Measurements from ENCODE around the gene CCNA2. TPM values are rescaled to one million over a fixed set of nuclear protein-coding genes. Genes with fewer than 3 reads are reported as not detected.

The CCNA2 gene
- total RNA-seq, 6 experiments from 2014 or later: 30.0 to 77.0 (median 68.9) TPM

DNA sequence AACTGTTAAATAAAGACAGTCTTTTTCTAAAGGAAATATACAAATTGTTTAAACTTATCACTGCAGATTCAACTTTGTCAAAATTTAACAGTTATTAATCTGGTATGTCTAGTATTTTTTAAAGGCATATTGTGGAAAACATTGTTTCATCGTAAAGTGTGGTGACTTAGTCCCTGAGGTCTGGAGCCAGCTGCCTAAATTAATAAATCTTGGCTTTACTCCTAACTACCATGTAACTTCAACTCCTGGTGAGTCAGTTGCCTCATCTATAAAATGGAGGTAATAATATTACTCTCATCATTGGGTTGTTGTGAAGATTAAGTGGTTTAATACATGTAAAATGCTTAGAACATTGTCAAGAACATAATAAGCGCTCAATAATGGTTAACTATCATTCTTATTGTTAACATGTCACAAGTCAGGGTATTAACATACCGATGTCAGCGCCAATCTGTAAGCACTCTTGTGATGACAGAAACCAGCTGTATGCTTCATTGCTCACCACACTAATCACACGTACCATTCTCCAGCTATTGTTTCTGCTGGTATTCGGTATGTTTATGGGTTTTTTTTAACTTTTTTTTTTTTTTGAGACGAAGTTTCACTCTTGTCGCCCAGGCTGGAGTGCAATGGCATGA, 44.6 kb downstream of the CCNA2 start:
- Mint-ChIP-seq H3K4me1 (ENCODE audit: low read depth) (peaks cover 39% of the 10 kb centered on the region), H3K36me3 (ENCODE audit: low read depth) (peaks cover 15% of the 10 kb centered on the region), H3K27me3 (ENCODE audit: insufficient read depth) (no peaks in the 10 kb centered on the region), H3K27ac (no peak overlapping the region), H3K9me3 (peaks cover 10% of the 10 kb centered on the region), H3K4me3 (no peak overlapping the region)
- TF ChIP-seq, protein P1, sequence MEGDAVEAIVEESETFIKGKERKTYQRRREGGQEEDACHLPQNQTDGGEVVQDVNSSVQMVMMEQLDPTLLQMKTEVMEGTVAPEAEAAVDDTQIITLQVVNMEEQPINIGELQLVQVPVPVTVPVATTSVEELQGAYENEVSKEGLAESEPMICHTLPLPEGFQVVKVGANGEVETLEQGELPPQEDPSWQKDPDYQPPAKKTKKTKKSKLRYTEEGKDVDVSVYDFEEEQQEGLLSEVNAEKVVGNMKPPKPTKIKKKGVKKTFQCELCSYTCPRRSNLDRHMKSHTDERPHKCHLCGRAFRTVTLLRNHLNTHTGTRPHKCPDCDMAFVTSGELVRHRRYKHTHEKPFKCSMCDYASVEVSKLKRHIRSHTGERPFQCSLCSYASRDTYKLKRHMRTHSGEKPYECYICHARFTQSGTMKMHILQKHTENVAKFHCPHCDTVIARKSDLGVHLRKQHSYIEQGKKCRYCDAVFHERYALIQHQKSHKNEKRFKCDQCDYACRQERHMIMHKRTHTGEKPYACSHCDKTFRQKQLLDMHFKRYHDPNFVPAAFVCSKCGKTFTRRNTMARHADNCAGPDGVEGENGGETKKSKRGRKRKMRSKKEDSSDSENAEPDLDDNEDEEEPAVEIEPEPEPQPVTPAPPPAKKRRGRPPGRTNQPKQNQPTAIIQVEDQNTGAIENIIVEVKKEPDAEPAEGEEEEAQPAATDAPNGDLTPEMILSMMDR (IDR thresholded peaks at IDR 0.05): no peak
- no peak for DNase-seq

DNA sequence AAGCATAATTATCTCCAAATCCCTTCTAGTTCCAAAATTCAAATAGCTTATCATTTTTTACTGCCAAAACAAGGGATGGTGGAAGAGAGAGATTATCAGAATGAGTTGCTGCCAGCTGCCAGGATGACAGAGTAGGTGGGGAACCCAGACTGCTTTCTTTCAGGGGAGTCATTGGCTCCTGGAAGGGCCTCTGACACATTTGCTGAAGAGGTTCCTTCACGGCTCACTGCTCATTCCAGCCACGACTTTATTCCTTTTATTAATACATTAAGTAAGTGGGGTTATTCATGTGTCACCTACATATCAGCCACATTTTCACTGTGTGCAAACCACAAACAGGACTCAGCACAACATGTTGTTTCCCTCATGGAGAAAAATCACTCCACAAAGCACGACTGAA, 46.1 kb downstream of the CCNA2 start:
- peaks cover 32% of the 10 kb centered on the region for H3K4me1 Mint-ChIP-seq (ENCODE audit: low read depth)
- H3K4me3 Mint-ChIP-seq: no peak overlapping the region
- H3K9me3 Mint-ChIP-seq: no peaks in the 10 kb centered on the region
- H3K36me3 Mint-ChIP-seq (ENCODE audit: low read depth): peaks cover 5% of the 10 kb centered on the region; the same call in 1 of the 2 replicates
- peaks cover 1% of the 10 kb centered on the region; the same call in 1 of the 2 replicates for H3K27me3 Mint-ChIP-seq (ENCODE audit: insufficient read depth)
- no peak overlapping the region for H3K27ac Mint-ChIP-seq
- TF ChIP-seq, protein P1 (IDR thresholded peaks at IDR 0.05): no peak
- DNase-seq: no peak

DNA sequence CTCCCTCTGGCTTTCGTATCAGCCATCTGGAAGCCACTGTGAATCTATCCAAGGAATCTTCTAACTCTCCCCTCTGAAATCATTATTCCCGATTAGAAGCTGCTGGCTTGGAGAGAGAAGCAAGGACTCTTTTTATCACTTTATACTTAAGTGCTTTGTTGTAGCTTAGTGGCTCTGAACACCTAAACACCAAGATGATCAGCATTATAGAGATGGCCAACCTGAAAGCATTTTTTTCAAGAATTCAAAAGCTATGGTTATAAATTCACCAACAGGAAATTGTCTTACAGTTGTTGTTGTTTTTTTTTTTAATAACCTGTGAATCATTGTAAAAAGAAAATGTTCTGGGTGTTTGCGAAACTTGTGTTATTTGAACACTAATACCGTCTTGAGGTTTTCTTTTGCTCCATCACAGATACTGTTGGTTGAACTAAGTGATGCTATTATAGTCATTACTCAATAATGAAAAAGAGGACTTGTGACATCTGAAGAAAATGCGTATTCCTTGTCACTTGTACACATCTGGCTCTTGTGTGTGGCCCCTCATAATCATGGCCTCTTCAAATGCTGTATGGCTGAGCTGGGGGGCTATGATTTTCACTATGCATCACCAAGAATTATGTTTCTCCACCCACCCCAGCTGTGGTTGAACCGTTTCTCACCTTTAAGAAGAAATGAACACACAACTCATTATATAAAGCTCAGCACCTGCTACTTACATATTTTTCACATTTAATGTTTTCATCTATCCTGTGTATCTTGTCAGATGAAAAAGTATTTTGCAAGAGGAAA, 46.9 kb downstream of the CCNA2 start:
- Mint-ChIP-seq H3K4me3 (no peak overlapping the region), H3K36me3 (ENCODE audit: low read depth) (peaks cover 5% of the 10 kb centered on the region; the same call in 1 of the 2 replicates), H3K27me3 (ENCODE audit: insufficient read depth) (peaks cover 1% of the 10 kb centered on the region; the same call in 1 of the 2 replicates), H3K27ac (peak overlapping the region; percentile 16; the same call in 1 of the 2 replicates), H3K9me3 (no peaks in the 10 kb centered on the region), H3K4me1 (ENCODE audit: low read depth) (peaks cover 32% of the 10 kb centered on the region)
- no peak for DNase-seq
- TF ChIP-seq, protein P1 (IDR thresholded peaks at IDR 0.05): no peak

DNA sequence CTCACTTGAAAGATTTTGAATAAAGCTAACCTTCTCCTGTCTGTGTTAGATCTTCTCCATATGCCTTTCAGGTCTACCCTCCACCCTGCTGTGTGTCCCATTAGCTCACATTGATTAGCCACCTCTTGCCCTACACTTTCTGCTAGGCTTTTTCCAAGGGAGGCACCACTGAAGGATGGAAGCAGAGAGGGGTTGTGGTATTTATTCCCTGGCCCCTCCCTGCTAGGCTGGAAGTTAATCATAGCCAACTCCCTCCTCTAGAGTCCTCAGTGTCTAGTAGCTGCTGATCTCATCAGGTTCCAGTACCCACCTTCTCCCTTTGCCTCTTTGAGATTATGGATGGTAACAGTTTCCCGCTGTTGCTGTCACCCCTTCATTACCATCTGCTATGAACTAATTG, 49.8 kb downstream of the CCNA2 start:
- Mint-ChIP-seq H3K4me3 (no peak overlapping the region), H3K9me3 (no peaks in the 10 kb centered on the region), H3K4me1 (ENCODE audit: low read depth) (peaks cover 39% of the 10 kb centered on the region), H3K27me3 (ENCODE audit: insufficient read depth) (peaks cover 1% of the 10 kb centered on the region; the same call in 1 of the 2 replicates), H3K36me3 (ENCODE audit: low read depth) (no peaks in the 10 kb centered on the region), H3K27ac (no peak overlapping the region)
- TF ChIP-seq, protein P1 (IDR thresholded peaks at IDR 0.05): no peak
- DNase-seq: no peak

DNA sequence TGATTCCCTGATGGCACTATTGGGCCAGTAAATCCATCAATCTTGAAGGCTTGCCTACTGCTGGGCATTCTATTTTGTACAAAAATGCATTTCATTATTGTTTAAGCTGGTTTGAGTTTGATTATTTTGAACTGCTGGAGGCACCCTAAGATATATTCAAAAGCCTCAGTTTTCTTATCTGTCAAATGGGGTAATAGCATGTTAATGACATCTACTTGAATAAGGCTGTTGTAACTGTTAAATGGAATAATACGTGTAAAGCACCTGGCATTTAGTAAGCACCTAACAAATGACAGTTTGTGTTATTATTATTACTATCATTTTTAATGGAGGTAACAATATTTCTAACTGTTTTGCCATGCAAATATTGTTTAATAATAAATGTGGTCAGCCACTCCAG, 51.8 kb downstream of the CCNA2 start:
- Mint-ChIP-seq H3K27me3 (ENCODE audit: insufficient read depth) (peaks cover 1% of the 10 kb centered on the region; the same call in 1 of the 2 replicates), H3K4me3 (no peak overlapping the region), H3K36me3 (ENCODE audit: low read depth) (no peaks in the 10 kb centered on the region)

More for the DNA sequence above, 51.8 kb downstream of the CCNA2 start:
- TF ChIP-seq, protein P1 (IDR thresholded peaks at IDR 0.05): no peak
- Mint-ChIP-seq H3K27ac (no peak overlapping the region), H3K4me1 (ENCODE audit: low read depth) (peaks cover 22% of the 10 kb centered on the region), H3K9me3 (no peaks in the 10 kb centered on the region)
- DNase-seq: no peak

Measured in HFFc6 (cell line).